ENCODE results near the gene PITPNB.

Gene PITPNB

DNA sequence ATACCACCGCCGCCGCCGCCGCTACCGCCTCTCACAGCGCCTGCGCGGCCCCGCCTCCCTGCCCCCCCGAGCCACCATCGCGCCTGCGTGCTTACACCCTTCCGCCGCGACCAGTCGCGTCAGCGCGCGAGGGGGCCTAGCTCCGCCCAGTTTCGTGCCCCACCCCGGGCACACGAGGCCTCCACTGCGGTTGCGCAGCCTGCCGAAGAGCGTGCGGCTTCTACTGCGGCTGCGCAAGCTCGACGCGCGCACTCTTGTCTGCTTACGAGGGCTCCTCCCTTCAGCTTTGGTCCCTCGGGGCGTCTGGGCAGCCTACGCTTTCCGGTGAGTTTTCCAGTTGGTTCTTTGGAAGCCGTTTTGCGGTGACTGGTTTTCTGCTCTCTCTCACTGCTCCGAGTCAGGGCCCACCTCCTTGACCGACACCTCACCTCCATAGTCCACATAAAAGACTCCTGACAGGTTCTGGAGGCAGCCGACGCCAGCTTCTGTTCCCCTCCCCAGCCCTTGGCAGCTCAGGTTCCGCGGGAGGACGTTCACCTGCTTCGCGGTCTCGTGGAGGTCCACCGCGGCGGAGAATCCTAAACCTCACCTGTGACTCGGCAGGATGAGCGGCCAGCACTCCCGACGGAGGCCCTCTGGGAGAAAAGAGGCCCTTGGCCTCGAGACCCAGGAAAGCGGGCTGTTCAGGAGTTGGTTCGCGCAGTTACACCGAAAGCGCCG is at the start of gene PITPNB:
Gene PITPNB (minus strand): TSS at position 35 of the 720 bp plus-strand sequence. CDS start 65 bp downstream, outside the sequence.
- peak; percentile 99 for DNase-seq

DNA sequence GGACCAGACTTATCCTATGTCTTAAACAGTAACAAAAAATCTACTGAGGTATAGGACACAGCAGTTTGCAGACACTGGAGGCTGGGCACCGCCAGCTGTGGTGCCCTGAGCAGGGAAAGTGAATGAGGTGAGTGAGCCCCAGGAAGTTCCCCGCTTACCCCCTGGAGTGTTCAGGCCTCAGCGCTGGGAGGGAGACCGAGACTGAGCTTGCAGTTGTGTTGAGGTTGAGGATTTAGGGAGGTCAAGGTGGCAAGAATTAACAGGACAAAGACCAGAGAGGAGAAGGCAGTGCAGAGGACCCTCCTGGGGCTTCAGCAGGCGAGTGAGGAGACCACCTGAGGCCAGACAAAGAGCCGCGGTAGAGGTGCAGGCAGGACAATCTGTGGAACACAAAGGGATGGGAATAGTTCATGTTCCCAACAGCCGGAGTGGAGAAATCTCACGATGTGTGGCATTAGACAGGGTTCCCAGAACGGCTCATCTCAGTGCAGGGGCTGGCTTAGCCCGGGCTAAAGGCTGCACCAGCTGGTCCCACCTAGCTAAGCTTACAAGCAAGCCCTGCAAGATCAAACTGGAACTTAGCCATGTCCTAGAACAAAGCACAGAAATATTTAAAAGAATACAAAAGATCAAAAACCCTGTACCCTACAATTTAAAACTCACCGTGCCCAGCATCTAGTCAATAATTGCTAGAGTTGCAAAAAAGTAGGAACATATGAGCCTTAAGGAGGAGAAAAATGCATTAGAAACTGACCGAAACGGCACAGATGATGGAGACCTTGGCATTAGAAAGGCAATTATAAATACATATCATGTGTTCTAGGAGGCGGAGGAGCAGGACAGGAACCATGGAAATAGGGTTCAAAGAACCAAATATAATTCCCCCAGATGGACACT is 47.4 kb upstream of the PITPNB start:
- peak; percentile 47 for DNase-seq

DNA sequence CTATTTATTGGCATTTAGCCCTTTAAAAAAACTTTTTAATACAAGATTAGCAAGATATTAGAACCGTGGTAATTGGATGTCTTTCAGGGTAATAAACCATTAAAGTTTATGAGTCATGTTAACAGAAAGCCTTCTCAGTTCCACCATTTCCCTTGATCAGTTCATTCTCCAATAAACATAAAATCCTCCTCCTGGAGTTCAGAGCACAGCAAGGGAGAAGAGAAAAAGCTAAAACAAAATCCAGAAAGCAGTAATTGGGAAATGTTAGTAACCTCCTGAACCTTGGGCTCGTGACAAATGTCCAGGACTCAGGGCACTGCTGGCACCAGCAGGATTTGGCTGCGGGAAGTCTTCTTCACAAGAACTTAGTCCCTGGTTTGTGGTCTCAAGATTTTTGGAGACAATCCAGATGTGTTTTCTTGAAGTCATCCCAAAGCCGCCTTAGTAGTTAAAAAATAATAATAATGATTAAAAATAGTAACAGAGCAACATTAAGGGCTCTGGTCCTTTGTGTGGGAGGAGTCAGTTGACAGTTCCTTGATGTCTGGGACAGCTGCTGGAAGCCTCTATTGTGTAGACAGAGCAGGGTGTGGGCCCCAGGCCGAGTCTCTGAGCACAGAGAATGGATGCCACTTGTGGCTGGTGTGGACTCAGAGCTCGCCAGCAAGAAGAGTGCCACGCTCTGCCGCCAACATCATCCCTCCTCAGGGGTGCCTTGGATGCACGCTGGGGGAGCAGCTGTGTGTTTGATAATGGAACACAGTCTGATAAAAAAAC is 43.4 kb upstream of the PITPNB start:
- peak; percentile 59 for DNase-seq

DNA sequence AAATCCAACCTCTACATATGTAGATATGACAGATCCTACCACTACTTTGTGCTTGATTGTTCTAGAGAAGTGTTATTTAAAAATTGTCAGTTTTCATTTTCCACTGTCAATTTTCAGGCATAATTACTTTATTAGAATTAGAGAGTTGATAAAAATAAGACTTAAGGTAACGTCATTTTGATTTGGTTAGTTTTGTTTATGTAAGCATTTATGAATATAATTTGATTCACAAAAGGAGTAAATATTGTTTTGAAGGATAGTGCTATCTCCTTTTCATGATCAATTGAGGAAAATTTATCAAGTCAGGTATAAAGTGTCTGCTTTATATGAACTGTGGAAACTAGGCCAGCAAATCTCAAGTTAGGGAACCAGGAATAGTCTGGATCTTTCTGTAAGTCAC is 42.6 kb upstream of the PITPNB start:
- no peak for DNase-seq

DNA sequence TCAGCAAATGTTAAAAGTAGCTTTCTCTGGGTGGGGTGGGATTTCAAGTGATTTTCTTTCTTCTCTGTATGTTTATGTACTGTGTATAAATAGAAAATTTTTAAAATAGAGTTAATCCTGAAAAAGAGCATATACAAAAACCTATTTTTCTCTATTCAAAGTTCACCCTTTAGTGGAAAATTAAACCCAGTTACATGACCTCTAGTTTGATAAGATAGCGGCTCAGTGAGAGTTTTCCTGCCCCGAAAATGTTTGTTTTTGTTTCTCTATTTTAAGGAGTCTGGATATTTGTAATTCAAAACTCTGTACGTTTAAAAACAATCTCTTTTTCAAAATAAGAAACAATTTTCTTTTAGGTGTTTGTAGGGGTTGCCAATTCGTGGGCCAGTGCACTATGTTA is 42.1 kb upstream of the PITPNB start:
- no peak for DNase-seq

DNA sequence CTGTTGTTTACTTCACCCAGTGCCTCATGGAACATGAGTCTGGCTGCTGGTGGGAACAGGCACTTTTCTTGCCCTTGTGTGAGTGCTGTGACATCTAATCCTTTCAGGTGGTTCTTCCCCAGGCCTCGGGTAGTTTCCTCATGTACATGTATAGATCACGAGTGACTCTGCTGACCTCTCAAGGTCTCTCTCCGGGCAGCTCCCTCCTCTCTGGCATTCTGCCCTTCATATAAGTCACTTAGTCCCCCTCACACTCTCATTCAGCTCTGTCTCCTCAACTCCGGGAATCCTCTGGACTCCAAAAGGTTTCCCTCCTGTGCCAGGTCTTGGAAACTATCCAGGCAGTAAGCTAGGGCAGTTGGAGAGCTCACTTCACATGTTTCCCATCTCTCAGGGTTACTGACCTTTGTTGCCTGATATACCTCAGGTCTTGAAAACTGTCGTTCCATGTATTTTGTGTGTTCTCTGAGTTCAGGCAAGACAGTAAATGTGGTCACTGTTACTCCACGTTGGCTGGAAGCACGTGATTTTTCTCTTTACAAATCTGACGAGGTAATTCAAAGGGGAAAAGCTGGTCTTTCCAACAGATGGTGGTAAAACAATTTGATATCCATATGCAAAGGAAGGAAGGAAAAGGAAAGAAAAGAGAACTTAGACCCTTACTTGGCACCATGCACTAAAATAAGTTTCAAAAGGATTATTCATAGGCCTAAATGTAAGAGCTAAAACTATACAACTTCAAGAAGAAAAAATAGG is 40.5 kb upstream of the PITPNB start:
- no peak for DNase-seq

DNA sequence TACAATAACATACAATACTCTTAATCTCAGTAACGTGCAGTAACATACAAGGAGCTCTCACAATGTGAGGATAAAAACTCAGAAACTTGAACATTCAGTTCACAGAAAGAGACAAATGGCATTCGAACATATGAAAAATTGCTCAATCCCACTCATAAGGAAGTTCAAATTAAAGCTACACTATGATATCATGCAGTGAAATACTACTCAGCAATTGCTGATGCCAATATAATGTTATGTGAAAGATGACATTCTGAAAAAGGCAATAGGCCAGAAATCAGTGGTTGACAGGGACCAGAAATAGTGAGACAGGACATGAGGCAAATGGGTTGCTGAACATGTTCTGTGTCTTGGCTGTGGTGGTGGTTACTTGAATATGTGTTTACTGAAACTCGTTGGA is 33.7 kb upstream of the PITPNB start:
- DNase-seq = no peak

DNA sequence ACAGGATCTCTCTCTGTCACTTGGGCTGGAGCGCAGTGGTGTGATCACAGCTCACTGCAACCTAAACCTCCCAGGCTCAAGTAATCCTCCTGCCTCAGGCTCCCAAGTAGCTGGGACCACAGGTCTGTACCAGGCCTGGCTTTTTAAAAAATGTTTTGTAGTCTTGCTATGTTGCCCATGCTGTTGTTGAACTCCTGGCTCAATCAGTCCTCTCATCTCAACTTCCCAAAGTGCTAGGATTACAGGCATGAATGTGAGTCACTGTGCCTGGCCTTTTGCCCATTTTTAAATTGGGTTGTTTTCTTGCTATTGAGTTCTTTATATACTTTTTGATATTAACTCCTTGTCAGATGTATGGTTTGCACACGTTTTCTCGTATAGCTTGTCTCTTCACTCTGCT is 33.0 kb upstream of the PITPNB start:
- no peak for DNase-seq

DNA sequence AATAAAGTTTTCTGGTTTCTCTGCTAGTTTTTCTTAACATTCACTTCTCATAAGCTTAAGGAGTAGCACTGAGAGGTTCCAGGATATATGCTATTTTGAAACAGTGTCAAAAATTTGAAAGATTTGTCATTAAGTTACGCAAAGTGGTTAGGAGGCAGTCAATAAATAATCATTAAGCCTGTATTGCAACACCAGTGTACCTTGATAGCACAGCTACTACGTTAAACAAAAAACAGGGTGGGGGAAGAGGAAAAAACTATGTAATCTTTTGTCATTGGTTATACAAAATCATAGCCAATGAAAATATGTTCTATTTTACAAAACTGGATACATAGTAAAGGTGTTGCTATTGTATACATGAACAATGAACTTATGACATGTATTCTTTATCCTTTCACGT is 30.4 kb upstream of the PITPNB start:
- DNase-seq = no peak

DNA sequence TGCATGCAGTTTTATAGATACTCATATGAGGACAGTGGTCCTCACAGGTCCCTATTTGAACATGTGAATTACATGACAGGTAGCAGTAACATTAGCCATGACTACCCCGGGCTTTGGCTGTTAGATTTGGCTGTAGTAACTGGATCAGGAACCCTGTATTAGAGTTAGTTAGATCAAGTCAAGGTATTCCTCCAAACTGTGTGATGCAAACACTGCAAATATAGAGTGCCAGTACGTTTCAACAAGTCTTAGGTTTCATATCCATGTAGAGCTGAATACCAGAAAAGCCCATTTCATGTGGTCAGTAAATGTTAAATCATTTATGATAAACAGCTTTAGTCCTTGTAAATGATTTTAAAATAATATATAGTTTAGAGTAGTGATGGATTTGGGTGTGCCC is 29.5 kb upstream of the PITPNB start:
- DNase-seq = no peak

DNA sequence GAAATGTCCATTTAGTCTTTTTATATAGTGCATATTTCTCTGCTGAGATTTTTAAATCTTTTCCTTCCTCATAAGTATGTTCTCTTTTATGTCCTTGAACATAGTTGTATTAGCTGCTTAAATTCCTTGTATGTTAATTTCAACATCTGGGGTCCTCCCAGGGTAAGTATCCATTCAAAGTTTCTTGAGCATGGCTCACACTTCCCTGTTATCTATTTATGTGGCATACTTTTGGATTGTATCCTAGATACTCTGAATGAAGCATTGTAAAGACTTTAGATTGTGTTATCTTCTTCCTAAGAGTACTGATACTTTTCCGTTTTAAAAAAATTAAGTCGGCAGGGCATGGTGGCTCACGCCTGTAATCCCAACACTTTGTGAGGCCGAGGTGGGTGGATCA is 28.4 kb upstream of the PITPNB start:
- no peak for DNase-seq

DNA sequence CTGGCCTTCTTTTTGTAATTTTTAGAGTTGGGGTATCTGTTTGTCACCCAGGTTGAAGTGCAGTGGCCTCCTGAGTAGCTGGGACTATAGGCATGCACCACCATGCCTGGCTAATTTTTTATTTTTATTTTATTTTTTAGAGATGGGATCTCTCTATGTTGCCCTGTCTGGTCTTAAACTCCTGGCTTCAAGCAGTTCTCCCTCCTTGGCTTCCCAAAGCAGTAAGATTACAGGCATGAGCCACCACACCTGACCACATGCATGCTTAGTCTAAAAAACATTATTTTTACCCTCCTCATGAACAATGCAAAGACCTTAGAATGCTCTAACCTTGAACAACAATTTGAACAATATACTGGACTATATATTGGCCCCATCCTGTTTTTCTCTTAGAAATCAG is 22.1 kb upstream of the PITPNB start:
- no peak for DNase-seq

DNA sequence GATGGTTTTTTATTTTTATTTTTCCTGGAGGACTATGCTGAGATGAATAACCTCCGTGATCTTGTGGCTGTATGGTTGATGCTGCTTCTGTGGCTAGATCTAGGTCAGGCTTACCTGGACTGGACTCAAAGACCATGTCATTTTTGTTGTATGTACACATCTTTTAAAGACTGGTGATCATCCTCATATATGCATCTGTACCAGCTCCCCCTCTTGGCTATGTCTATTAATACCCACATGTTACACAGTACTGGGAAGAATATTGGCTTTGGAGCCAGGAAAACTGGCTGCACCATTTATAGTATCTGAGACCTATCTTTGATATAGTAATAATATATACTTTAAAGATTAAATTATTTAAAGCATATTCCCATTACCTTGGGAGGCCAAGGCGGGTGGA is 18.4 kb upstream of the PITPNB start:
- peak; percentile 13 for DNase-seq

DNA sequence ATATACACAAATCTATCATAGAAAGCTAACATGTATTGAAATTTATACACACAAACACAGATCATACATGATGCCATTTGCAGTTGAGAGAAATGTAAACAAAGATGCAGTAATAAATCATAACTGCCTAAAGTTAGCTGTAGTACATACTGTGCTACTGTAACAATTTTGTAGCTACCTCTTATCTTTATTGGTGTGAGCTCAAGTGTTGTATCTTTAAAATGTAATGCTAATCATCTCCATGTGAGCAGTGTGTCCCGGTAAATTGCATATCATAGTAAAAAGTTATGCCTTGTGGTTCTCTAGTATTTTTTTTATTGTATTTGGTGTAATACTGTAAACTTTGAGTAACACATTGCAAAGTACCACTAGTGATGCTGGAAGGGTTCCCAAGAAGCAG is 16.8 kb upstream of the PITPNB start:
- DNase-seq = no peak

DNA sequence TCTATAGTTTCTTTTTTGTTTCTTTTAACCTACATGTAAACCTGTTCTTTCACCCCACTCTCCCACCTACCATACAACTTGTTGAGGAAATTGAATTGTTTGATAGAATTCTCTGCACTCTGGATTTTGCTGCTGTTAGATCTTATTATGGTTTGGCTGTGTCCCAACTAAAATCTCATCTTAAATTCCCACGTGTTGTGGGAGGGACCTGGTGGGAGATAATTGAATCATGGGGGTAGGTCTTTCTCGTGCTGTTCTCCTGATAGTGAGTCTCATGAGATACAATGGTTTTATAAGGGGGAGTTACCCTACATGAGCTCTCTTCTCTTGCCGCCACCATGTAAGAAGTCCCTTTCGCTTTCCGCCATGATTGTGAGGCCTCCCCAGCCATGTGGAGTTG is 15.0 kb upstream of the PITPNB start:
- no peak for DNase-seq

DNA sequence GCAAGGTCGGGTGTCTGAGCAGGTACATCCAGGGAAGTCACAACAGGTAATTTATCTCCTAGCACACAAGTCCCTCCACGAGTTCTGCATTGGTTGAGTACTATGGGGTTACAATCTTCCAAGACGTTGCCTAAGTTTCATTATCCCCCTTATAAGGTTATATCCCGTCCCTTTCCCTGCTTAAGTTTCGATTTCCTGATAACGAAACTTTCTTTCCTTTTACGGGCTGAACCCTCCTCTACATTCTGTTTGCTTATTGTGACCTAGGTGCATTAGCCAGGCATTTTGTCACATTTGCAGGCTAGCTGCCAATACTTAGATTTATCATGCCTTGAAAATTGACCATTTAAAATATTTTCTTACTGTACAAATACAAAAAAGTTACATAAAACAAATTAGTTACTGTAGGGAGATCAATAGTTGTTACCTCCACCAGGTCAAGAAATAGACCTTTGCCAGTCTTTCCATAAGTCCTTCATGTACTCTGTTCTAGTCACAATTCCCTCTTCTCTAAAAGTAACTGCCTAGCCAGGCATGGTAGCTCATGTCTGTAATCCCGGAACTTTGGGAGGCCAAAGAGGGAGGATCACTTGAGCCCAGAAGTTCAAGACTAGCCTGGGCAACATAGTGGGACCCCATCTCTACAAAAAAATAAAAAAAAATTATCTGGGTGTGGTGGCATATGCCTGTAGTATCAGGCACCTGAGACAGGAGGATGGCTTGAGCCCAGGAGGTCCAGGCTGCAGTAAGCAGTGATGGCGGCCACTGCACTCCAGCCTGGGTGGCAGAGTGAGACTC is 14.3 kb upstream of the PITPNB start:
- DNase-seq = no peak

DNA sequence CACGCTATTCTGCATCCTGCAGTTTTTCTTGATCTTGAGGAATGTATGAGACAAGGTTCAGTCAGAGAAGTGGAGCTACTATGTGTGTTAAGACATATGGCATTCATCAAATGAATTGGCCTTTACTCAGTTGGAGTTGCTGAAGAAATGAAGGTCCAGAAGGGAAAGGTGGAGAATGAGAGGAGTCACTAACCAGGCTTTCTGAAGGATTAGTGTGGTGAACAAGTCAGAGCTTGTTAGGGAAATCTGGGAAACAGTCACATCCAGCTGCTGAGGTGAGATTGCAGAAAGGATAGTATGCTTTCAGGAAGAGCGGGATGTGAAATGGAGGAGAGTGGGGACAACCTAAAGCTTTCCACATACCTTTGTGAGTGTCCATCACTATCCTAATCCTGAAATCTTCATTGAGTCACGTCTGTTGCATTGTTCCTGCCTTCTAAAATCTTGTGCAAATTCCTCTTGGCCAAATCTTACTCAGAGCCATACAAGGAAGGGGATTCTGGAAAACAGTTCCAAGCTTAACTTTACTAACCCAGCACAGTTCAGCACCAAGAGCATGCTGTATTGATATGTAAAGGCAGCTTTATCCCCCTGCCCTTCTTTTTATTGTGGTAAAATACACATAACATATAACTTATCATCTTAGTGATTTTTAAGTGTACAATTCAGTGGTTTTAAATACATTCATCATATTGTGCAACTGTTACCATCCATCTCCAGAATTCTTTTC is 11.4 kb upstream of the PITPNB start:
- no peak for DNase-seq

DNA sequence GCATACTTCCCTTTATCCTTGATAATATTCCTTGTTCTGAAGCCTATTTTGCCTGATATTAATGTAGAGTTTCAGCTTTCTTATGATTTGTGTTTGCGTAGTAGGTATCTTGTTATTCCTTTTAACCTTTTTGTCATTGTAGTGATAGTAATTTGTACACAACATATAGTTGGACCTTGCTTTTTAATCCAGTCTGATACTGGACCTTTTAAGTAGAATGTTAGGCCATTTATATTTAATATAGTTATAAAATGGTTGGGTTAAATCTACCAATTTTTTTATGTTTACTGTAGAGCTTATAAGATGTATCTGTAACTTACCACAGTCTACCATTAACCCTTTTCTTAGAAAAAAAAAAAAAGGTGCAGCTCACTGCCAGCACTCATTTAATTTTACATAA is 8.6 kb upstream of the PITPNB start:
- no peak for DNase-seq

DNA sequence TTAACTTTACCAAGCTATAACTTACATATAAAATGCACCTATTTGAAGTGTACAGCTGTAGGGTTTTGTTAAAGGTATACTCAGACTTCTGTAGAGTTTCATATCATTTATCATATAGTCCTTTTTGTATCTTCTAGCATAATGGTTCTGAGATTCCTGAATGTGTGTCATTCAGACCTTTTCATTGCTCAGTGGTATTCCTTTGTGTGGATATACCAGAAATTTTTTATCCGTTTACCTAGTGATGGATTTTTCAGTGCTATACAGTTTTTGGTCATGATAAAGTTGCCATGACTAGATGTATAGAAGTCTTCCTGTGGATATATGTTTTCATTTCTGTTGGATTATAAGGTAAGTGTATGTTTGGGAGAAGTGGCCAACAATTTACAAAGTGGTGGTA is 6.3 kb upstream of the PITPNB start:
- DNase-seq = no peak

DNA sequence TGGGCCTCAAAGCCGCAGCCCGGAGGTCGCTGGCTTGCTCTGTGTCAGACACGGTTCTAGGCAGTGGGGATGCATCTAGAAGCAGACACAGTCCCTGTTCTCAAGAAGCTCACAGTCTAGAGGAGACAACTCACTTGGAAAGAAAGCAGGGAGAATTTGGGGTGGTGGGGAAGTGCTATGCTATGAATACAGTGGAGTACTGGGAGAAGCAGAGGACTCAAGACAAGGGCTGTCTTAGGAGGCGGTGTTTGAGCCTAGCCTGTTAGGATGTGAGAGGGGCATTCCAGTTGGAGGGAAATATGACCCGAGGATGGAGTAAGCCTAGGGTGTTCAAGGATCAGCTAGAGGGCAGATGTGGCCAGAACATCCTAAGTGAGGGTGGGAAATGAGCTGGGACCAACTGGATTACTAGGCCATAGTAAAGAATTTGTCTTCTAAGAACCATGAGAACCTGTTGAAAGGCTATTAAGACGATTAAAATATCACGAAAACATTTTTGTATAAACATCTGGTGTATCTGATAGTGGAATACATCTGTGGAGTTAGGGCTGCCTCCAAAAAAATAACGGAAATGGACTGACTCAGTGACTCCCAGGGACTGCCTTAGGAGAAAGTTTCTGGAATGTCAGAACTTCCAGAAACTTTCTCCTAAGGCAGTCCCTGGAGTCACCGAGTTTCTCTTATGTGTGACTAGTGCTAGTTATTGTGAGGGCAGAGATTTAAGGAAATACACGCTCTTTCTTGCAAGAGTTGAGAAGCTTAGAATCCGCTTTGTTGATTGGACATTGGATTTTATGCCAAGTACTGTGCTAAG is 1.1 kb upstream of the PITPNB start:
- peak; percentile 75 for DNase-seq

Measured in NCI-H69 (cell line).